GM19240 (cell line): ENCODE results near the gene ARMH4.

ENCODE experiments used
- DNase-seq: peaks from one replicate; pipeline ENCODE4 v3.0.0; 2011; ENCODE audit warnings: low spot score; ENCODE audit not compliant: insufficient read length

The ARMH4 gene

GRCh38 chr14:58055497-58056010 lies 96.5 kb downstream of the ARMH4 start:
- DNase-seq, result no peak

- no peak for DNase-seq
These were observed 97.9 kb downstream of the ARMH4 start for GRCh38 chr14:58054100-58054499.

GRCh38 chr14:58048219-58048618 lies 103.8 kb downstream of the ARMH4 start:
- DNase-seq, result no peak

DNA sequence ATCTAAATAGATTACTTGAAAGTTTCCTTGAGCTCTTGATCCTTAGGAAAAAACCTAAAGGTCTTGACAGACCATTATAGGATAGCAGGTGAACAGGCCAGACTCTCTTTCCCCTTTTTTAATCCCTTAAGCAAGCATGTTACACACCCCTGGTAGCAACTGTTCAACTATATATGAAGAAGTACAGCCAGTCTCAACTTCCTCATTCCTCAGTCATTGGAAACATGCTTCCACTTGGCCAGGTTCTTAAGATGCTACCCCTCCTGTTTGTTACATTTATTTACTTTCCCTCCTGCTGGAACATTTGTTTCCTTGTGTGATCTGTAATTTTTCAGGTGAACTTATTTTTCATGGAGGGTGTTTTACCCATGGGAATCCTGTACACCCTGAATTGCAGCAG lies 124.1 kb downstream of the ARMH4 start:
- no peak for DNase-seq

GRCh38 chr14:58026967-58027366 lies 125.0 kb downstream of the ARMH4 start:
- DNase-seq, result no peak

DNA sequence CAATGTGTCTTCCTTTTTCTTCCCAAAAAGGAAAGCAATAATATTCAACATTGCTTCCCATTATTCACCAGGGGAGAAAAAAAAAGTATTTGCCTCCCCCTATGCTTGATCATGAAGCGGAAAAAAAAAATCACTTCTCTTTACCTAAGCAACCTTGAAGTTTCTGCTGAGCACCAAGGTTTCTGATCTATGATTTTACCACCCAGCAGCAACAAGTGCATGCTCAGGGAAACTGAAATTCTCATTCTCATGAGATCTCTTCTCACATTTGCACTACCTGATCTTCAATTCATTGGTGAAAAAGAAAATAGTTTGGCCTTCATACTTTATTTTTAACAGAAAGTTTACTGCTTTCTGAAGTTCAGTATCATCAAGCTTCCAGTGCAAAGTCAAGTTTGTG lies 125.8 kb downstream of the ARMH4 start:
- no peak for DNase-seq

DNA sequence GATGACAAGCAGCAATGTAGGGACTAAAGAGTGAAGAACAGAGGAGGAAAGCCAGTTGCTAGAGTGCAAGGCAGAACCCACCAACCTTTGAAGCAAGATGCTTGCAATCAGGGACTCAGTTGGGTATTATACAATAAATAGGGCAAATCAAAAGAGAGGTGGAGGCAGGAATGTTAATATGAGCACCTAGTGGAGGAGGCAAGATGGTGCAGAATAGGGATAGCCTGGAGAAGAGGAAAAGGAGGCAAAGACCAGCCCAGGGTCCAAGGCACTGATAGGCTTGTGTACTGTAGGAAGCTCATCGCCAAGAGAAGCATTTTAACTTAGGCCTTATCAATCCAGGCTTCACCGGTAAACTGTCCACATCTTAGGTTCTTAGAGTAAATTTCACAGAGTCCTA lies 137.2 kb downstream of the ARMH4 start:
- DNase-seq, result no peak

DNA sequence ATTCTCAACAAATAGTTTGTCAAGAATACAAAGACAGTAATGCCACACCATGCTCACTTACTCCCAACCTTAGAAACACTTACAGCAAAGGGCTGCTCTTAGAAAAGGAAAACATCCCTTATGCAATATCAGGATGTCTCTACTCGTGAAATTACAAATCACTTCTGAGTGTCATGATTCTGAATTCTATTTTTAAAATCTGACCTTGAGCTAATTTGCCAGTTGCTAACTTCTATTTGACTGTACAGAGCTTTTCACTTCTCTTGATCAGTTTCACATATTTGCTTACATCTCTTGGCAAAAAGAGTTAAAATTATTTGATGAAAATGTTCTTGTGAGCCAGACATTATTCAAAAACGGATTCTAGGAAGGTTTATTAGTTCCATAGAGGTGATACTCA lies 149.4 kb downstream of the ARMH4 start:
- no peak for DNase-seq

- DNase-seq, result no peak
These were observed 152.0 kb downstream of the ARMH4 start for GRCh38 chr14:57999979-58000378.

DNA sequence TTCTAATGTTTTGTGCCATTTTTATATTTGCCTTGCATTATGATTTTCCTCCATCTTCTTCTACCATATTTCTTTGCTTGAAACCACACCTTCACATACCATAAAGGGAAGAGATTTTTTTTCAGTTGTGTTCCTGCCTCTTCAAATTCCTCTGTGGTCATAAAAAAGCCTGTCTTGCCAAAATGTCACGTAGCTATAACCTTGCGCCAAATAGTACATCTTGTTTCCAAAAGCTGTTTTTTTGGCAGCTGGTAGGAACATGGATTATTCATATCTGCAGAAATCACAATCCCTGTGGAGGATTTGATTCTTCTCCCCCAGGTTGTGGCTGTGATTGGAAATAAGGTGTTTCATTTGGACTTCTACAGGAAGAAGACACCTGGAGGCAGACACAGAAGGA lies 152.5 kb downstream of the ARMH4 start:
- no peak for DNase-seq

- no peak for DNase-seq
These were observed 153.2 kb downstream of the ARMH4 start for GRCh38 chr14:57998766-57999165.

DNA sequence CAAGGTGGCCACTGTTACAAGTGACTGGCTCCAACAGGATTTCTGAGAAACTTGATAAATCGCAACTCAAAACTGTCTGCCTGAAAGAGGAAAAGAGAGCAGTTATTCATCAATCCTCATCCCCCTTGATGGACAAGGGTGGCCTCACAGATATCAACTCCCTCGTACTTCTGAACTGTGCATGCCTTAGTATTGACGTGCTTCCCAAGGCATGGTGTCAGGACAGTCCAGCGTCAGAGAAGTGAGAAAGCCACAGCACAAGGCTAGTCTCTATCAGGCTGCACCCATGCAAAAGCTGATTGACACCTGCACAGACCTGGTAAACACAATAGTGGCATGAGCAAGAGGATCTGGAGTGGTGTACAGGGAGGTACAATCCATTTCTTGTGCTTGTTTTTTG lies 160.7 kb downstream of the ARMH4 start:
- DNase-seq, result no peak

- DNase-seq, result no peak
These were observed 163.6 kb downstream of the ARMH4 start for GRCh38 chr14:57988445-57988844.

DNA sequence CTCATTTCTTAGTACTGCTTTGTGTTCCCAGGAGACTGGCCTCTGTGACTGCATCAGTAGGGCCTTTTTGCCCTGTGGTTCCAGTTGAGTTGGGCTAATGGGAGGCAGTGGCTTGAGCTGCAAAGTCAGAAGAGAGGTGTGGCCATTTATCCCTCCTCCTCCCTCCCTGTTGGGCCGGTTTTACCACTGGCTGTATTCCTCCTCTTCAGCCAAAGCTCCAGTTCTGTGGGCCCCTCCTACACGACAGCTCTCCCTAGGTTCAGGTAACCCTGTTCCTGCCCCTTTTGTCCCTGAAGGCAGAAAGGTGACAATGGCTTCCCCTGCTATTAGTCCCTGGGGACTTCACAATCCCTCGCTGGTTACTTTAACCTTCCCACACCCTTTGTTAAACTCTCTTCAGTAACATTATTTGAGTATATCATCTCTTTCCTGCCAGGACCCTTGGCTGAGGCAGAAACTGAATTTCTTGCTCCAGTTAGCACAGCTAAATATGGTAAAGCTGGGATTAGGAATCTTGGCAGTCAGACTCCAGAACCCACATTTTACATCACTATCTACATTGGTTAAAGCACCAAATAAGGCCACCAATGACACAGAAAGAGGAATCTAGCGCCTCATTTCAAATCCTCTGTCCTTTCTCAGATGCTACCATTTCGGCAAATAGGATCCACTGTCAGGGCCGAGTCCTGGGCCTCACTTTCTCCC lies 164.3 kb downstream of the ARMH4 start:
- no peak for DNase-seq

DNA sequence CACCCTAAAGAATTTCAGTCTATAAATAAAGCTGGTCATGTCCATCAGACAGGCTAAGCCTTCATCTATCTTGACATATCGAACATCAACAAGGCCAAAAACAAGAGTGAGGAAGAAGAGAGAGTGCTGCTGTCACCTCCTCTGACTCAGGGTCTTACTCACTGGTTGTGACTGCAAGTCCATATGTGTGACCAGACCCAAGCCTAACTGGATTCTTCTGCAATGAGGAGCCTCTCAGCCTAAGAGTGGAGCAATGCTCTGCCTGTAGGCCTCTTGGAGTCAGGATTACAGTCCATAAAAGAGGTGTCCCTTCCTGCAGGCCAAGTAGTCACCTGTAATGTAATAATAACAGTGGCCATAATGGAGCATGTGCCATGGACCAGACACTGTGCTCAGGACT lies 165.0 kb downstream of the ARMH4 start:
- DNase-seq, result no peak

- DNase-seq, result no peak
These were observed 169.0 kb downstream of the ARMH4 start for GRCh38 chr14:57982804-57983634.

DNA sequence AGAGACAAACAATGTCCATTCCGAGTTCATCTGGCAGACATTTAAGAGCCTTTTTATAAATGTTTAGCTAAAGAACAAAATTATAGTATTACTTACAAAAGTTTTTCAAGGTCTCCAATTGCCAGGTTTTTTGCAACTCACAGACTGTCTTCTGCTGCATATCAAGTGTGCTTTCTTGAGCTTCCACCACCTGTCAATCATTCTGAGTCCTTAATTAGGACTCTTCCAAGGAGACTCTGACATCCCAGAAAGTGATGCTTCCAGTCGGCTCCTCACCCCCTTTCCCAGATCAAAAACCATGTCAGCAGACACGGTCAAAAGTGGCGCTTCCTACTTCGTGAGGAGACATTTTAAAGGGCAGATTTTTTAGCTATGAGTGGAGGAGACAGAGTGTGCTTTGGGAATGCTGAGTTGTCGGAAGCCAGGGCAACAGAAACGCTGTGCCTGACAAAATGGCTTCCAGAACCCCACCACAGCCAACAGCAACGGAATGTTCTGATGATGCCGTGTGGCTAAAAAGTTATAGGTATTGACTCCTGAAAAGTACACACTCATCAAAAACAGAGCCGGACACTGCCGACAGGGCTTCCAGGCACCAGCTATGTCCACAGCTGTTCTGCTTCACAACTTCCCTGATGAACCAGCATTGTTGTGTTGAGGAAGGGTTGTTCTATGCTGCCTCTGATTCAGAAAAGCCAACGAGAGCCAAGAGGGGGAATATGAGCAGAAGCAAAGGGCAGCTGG lies 170.0 kb downstream of the ARMH4 start:
- DNase-seq, result no peak

- no peak for DNase-seq
These were observed 172.5 kb downstream of the ARMH4 start for GRCh38 chr14:57979376-57980048.

- DNase-seq, result no peak
These were observed 175.3 kb downstream of the ARMH4 start for GRCh38 chr14:57976701-57977100.

DNA sequence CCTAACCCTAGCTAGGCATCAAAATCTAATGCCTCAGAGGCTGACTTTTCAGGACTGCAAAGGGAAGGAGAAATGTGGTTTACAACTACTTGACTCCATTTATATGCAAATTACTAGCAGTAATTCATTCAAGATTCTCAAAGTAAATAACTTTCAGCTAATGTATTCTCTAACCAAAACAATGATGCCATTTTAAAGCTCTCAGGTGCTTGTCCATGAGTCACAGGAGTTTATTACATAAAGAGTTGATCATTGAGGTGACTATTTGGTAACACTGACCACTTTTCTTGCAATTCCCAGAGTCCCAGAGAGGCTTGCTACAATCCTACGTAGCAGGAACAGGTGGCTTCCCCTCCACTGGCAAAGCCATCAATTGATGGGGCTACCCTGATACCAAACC lies 177.1 kb downstream of the ARMH4 start:
- no peak for DNase-seq

GRCh38 chr14:57970594-57970993 lies 181.4 kb downstream of the ARMH4 start:
- DNase-seq, result no peak
